Suprapubic skin (tissue), 4 donors: Measurements from ENCODE around the gene RPL36AL. TPM values are rescaled to one million over a fixed set of nuclear protein-coding genes. Genes with fewer than 3 reads are reported as not detected.

Experiments
- DNase-seq, 2 donors: peaks; one replicate each; pipeline ENCODE4 v3.0.0-alpha.2; 2019; ENCODE audit warnings: low spot score in 2 of 2
- H3K27ac ChIP-seq: fragments of 200-600 bp; sonication (generic); one replicate; pipeline ENCODE4 v1.5.1; 2019
- H3K27me3 ChIP-seq: fragments of 200-600 bp; sonication (generic); one replicate; pipeline ENCODE4 v1.5.1; 2019
- H3K36me3 ChIP-seq: fragments of 200-600 bp; sonication (generic); one replicate; pipeline ENCODE4 v1.5.1; 2019
- H3K4me1 ChIP-seq: fragments of 200-600 bp; sonication (generic); one replicate; pipeline ENCODE4 v1.5.1; 2019
- H3K4me3 ChIP-seq: fragments of 200-600 bp; sonication (generic); one replicate; pipeline ENCODE4 v1.5.1; 2019; ENCODE audit warnings: mild to moderate bottlenecking
- H3K9me3 ChIP-seq: fragments of 200-600 bp; sonication (generic); one replicate; pipeline ENCODE4 v1.5.1; 2019
- CTCF ChIP-seq, 2 donors: fragments of 200-600 bp in 1 of 2; fragments of 450-650 bp in 1 of 2; sonication (generic) in 1 of 2; IDR thresholded peaks; one replicate each; pipeline ENCODE4 v1.5.1; 2016 to 2019; ENCODE audit warnings: antibody characterized with exemption in 2 of 2, mild to moderate bottlenecking in 1 of 2, moderate library complexity in 1 of 2
- EP300 ChIP-seq: sonication (generic); formaldehyde crosslinking; IDR thresholded peaks from one replicate; pipeline ENCODE4 v1.6.1; 2017; ENCODE audit warnings: antibody characterized with exemption
- POLR2A ChIP-seq, 2 donors: fragments of 450-650 bp; IDR thresholded peaks; one replicate each; pipeline ENCODE4 v1.6.1; 2017; ENCODE audit warnings: antibody characterized with exemption in 2 of 2, mild to moderate bottlenecking in 2 of 2, moderate library complexity in 2 of 2
- POLR2AphosphoS5 ChIP-seq, 3 donors: sonication (generic); formaldehyde crosslinking; IDR thresholded peaks; one replicate each; pipeline ENCODE4 v1.6.1; 2017; ENCODE audit warnings: antibody characterized with exemption in 3 of 3
- WGBS: methylation state at CpG from one replicate; pipeline ENCODE4 v1.1.5; 2018; 5-methylcytosine and 5-hydroxymethylcytosine counted together
- total RNA-seq, 4 donors: library from RNA; depleted of rRNA; stranded (reverse); fragments of >200 nt; gene quantifications; one replicate each; pipeline ENCODE4 v1.1.0, GENCODE V29; 2016

Gene RPL36AL
- total RNA-seq, 4 donors from 2014 or later: 150 to 232 (median 182) TPM

- no peak overlapping the region for H3K27ac ChIP-seq
- H3K4me1 ChIP-seq: peaks cover 10% of the 10 kb centered on the region
- no peaks in the 10 kb centered on the region for H3K27me3 ChIP-seq
- TF ChIP-seq EP300 (no peak), POLR2A (IDR thresholded peaks at IDR 0.05) (no peak), POLR2AphosphoS5 (IDR thresholded peaks at IDR 0.05) (no peak)
- H3K4me3 ChIP-seq: no peak overlapping the region
- H3K36me3 ChIP-seq: no peaks in the 10 kb centered on the region
- H3K9me3 ChIP-seq: no peaks in the 10 kb centered on the region
- no peak for DNase-seq
These were observed 21.7 kb upstream of the RPL36AL start for GRCh38 chr14:49642163-49642562.

- WGBS: 76% methylated on average over 8 of the region's 8 CpGs
- peaks cover 11% of the 10 kb centered on the region for H3K4me1 ChIP-seq
- DNase-seq: no peak
- TF ChIP-seq EP300: no peak
- no peak for TF ChIP-seq POLR2AphosphoS5 (IDR thresholded peaks at IDR 0.05)
- no peak for TF ChIP-seq CTCF (IDR thresholded peaks at IDR 0.05)
- TF ChIP-seq POLR2A (IDR thresholded peaks at IDR 0.05): no peak
- H3K36me3 ChIP-seq: no peaks in the 10 kb centered on the region
- no peaks in the 10 kb centered on the region for H3K27me3 ChIP-seq
- no peak overlapping the region for H3K27ac ChIP-seq
- H3K9me3 ChIP-seq: no peaks in the 10 kb centered on the region
- no peak overlapping the region for H3K4me3 ChIP-seq
These were observed 21.3 kb upstream of the RPL36AL start for GRCh38 chr14:49641697-49642129.

- Histone ChIP-seq H3K9me3 (no peaks in the 10 kb centered on the region), H3K36me3 (no peaks in the 10 kb centered on the region), H3K27ac (no peak overlapping the region), H3K4me1 (peaks cover 17% of the 10 kb centered on the region), H3K4me3 (no peak overlapping the region), H3K27me3 (no peaks in the 10 kb centered on the region)
- no peak for TF ChIP-seq POLR2AphosphoS5 (IDR thresholded peaks at IDR 0.05)
- TF ChIP-seq CTCF (IDR thresholded peaks at IDR 0.05): no peak
- no peak for TF ChIP-seq EP300
- TF ChIP-seq POLR2A (IDR thresholded peaks at IDR 0.05): no peak
- no peak for DNase-seq
- 89% methylated on average over 7 of the region's 7 CpGs for WGBS
These were observed 20.4 kb upstream of the RPL36AL start for GRCh38 chr14:49640540-49641417.

- Histone ChIP-seq H3K27ac (no peak overlapping the region), H3K9me3 (no peaks in the 10 kb centered on the region), H3K36me3 (no peaks in the 10 kb centered on the region), H3K4me3 (no peak overlapping the region), H3K27me3 (no peaks in the 10 kb centered on the region), H3K4me1 (peaks cover 25% of the 10 kb centered on the region)
- no peak for DNase-seq
- TF ChIP-seq POLR2AphosphoS5 (IDR thresholded peaks at IDR 0.05) (no peak), CTCF (IDR thresholded peaks at IDR 0.05) (no peak), EP300 (no peak), POLR2A (IDR thresholded peaks at IDR 0.05) (no peak)
- 79% methylated on average over 3 of the region's 3 CpGs for WGBS
These were observed 17.2 kb upstream of the RPL36AL start for GRCh38 chr14:49637534-49638078.

GRCh38 chr14:49636866-49637265, 16.4 kb upstream of the RPL36AL start:
- 80% methylated on average over 1 of the region's 1 CpG for WGBS

More at GRCh38 chr14:49636866-49637265, 16.4 kb upstream of the RPL36AL start:
- peaks cover 26% of the 10 kb centered on the region for H3K4me1 ChIP-seq
- no peak overlapping the region for H3K27ac ChIP-seq
- DNase-seq: no peak
- no peaks in the 10 kb centered on the region for H3K9me3 ChIP-seq
- no peak overlapping the region for H3K4me3 ChIP-seq
- H3K27me3 ChIP-seq: no peaks in the 10 kb centered on the region
- TF ChIP-seq EP300 (no peak), POLR2AphosphoS5 (IDR thresholded peaks at IDR 0.05) (no peak), CTCF (IDR thresholded peaks at IDR 0.05) (no peak), POLR2A (IDR thresholded peaks at IDR 0.05) (no peak)
- no peaks in the 10 kb centered on the region for H3K36me3 ChIP-seq
